PC-3 (cell line): ENCODE measurements around the gene SLC37A4.

Experiments used
- CTCF ChIP-seq: fragments of 300-600 bp; sonication (generic); conservative IDR thresholded peaks from 2 replicates; pipeline ENCODE4 v1.5.1; 2017; ENCODE audit warnings: antibody characterized with exemption, low read depth, mild to moderate bottlenecking, low read length
- EZH2 ChIP-seq: fragments of 300-600 bp; sonication (generic); IDR thresholded peaks from one replicate; pipeline ENCODE4 v1.6.1; 2017; ENCODE audit warnings: antibody characterized with exemption, mild to moderate bottlenecking, low read length; ENCODE audit not compliant: unreplicated experiment
- EZH2phosphoT487 ChIP-seq: fragments of 300-600 bp; sonication (generic); IDR thresholded peaks from 2 replicates; pipeline ENCODE4 v1.6.1; 2018; ENCODE audit warnings: mild to moderate bottlenecking, antibody characterized with exemption, low read length, borderline replicate concordance

DNA sequence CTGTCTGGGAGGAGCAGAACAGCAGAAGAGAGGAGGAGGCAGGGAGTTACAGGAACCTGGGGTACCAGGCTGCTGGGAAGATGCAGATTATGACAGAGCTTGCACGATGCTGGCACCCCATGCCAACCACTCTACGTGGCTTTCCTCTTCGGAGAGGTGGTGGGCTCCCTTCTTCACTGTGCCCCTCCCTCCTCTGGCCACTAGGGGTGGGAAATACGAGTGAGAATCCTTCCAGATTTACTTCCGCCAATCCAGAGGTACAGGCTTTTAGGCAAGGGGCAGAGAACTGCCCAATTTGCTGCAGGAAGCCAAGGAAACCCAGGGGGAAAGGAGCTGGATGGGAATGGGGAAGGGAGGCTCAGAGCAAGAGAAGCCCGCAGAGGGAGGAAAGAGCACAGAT is 14.0 kb upstream of the SLC37A4 start:
- TF ChIP-seq CTCF (no peak; the same call in 1 of the 2 replicates), EZH2 (no peak), EZH2phosphoT487 (no peak)
